ENCODE results near the gene CLDN12. TPM values are rescaled to one million over a fixed set of nuclear protein-coding genes. Genes with fewer than 3 reads are reported as not detected.

Gene CLDN12
- total RNA-seq = 35.5 and 40.7 TPM in 2 replicates

GRCh38 chr7:90403174-90404113 lies at the start of gene CLDN12:
TSS of gene CLDN12 (plus strand) at chr7:90403461. CDS start at chr7:90412677, 9,216 bp downstream.

Other genes with a start within 250 kb of the CLDN12 start
- gene STEAP1, start 249.0 kb upstream of the CLDN12 start, total RNA-seq = 68.3 and 73.1 TPM in 2 replicates
- 18.0 and 22.3 TPM in 2 replicates for gene STEAP2, start 191.7 kb upstream of the CLDN12 start, total RNA-seq
- gene CFAP69, start 158.3 kb upstream of the CLDN12 start, total RNA-seq = 6.1 and 7.8 TPM in 2 replicates
- not detected in 2 replicates for gene FAM237B, start 82.2 kb upstream of the CLDN12 start, total RNA-seq
- 10.0 and 14.4 TPM in 2 replicates for gene GTPBP10, start 56.7 kb upstream of the CLDN12 start, total RNA-seq
- not detected in 2 replicates for gene PTTG1IP2, start 66.2 kb downstream of the CLDN12 start, total RNA-seq
- 35.1 and 49.3 TPM in 2 replicates for gene CDK14, start 192.9 kb downstream of the CLDN12 start, total RNA-seq